ENCODE data around the gene NAA38.
"Not testable (repeated sequence)": the region's sequence is repeated elsewhere in the genome, so short reads cannot be mapped to it uniquely, and the experiment has no call there.

The NAA38 gene

GRCh38 chr17:7882068-7882467 is 24.7 kb upstream of the NAA38 start:
- DNase-seq (ENCODE audit: low spot score) = no peak

GRCh38 chr17:7881276-7882054 is 24.1 kb upstream of the NAA38 start:
- peak; percentile 48 for DNase-seq (ENCODE audit: low spot score)

GRCh38 chr17:7880076-7880868 is 22.9 kb upstream of the NAA38 start:
- DNase-seq (ENCODE audit: low spot score) = no peak

GRCh38 chr17:7878234-7878633 is 20.9 kb upstream of the NAA38 start:
- no peak for DNase-seq (ENCODE audit: low spot score)

GRCh38 chr17:7875804-7876370 is 18.5 kb upstream of the NAA38 start:
- DNase-seq (ENCODE audit: low spot score) = no peak

- no peak for DNase-seq (ENCODE audit: low spot score)
Observed at GRCh38 chr17:7873051-7873450, 15.7 kb upstream of the NAA38 start.

- DNase-seq (ENCODE audit: low spot score) = no peak
Observed at GRCh38 chr17:7867881-7868329, 10.5 kb upstream of the NAA38 start.

GRCh38 chr17:7864995-7865650 is 7.8 kb upstream of the NAA38 start:
- DNase-seq (ENCODE audit: low spot score) = no peak

- not testable (repeated sequence) for DNase-seq (ENCODE audit: low spot score)
Observed at GRCh38 chr17:7864384-7864783, 7.0 kb upstream of the NAA38 start.

- DNase-seq (ENCODE audit: low spot score) = peak; percentile 44
Observed at GRCh38 chr17:7862692-7863437, 5.5 kb upstream of the NAA38 start.

- DNase-seq (ENCODE audit: low spot score) = no peak
Observed at GRCh38 chr17:7859028-7859427, 1.7 kb upstream of the NAA38 start.

- peak; percentile 57 for DNase-seq (ENCODE audit: low spot score)
Observed at GRCh38 chr17:7858522-7858810, 1.1 kb upstream of the NAA38 start.

- peak; percentile 67 for DNase-seq (ENCODE audit: low spot score)
Observed at GRCh38 chr17:7857713-7858521, 558 bp upstream of the NAA38 start, which contains the start of gene CYB5D1. Gene CYB5D1, plus strand, starts transcription at chr17:7858003. Its CDS starts 132 bp downstream, at chr17:7858135.

GRCh38 chr17:7856011-7856810 is 1.1 kb downstream of the NAA38 start:
- DNase-seq (ENCODE audit: low spot score) = no peak

GRCh38 chr17:7855660-7856010 is 1.7 kb downstream of the NAA38 start:
- DNase-seq (ENCODE audit: low spot score) = no peak

- no peak for DNase-seq (ENCODE audit: low spot score)
Observed at GRCh38 chr17:7854851-7855659, 2.3 kb downstream of the NAA38 start, which contains the start of gene TMEM88. Gene TMEM88, plus strand, starts transcription at chr17:7855066. Its CDS starts 9 bp downstream, at chr17:7855075.

- DNase-seq (ENCODE audit: low spot score) = no peak
Observed at GRCh38 chr17:7854078-7854777, 3.1 kb downstream of the NAA38 start.

GRCh38 chr17:7853691-7854038 is 3.7 kb downstream of the NAA38 start:
- DNase-seq (ENCODE audit: low spot score) = no peak
